K562 (cell line): ENCODE data around the gene UNC119. TPM values are rescaled to one million over a fixed set of nuclear protein-coding genes. Genes with fewer than 3 reads are reported as not detected.

Experiments used
- ARID4B ChIP-seq: sonication (generic); formaldehyde crosslinking; IDR thresholded peaks from 2 replicates; pipeline ENCODE4 v1.8.0; 2022; ENCODE audit warnings: mild to moderate bottlenecking, missing genetic modification reagents
- ARNT ChIP-seq, 2 experiments: fragments of 450-650 bp; IDR thresholded peaks; 2 replicates each; pipeline ENCODE4 v1.6.1; 2016; ENCODE audit warnings: mild to moderate bottlenecking in 1 of 2
- BRF2 ChIP-seq: IDR thresholded peaks from 3 replicates; pipeline ENCODE4 v1.6.1; 2011; ENCODE audit warnings: borderline replicate concordance, mild to moderate bottlenecking; ENCODE audit not compliant: insufficient read length, insufficient read depth
- C11orf30 ChIP-seq: fragments of 450-650 bp; IDR thresholded peaks from 2 replicates; pipeline ENCODE4 v1.6.1; 2016; ENCODE audit warnings: low read depth, mild to moderate bottlenecking
- GTF2B ChIP-seq: IDR thresholded peaks from 2 replicates; pipeline ENCODE4 v1.6.1; 2011; ENCODE audit not compliant: insufficient read length; ENCODE audit errors: extremely low read depth
- HIVEP1 ChIP-seq: fragments of 250-450 bp; sonication (Bioruptor Pico); IDR thresholded peaks from 2 replicates; pipeline ENCODE4 v1.4.0; 2020; ENCODE audit warnings: mild to moderate bottlenecking
- HMG20A ChIP-seq: fragments of 450-650 bp; formaldehyde crosslinking; conservative IDR thresholded peaks from 2 replicates; pipeline ENCODE4 v1.4.0; 2020; ENCODE audit warnings: mild to moderate bottlenecking, mixed read lengths
- JUNB ChIP-seq: fragments of 450-650 bp; formaldehyde crosslinking; conservative IDR thresholded peaks from 2 replicates; pipeline ENCODE4 v1.4.0; 2020; ENCODE audit warnings: mild to moderate bottlenecking
- PHTF2 ChIP-seq: fragments of 250-450 bp; sonication (Bioruptor Pico); IDR thresholded peaks from 2 replicates; pipeline ENCODE4 v1.5.0; 2021; ENCODE audit warnings: mild to moderate bottlenecking
- RBM15 ChIP-seq: fragments of 200-400 bp; formaldehyde crosslinking; IDR thresholded peaks from 2 replicates; pipeline ENCODE4 v1.6.1; 2018; ENCODE audit warnings: mild to moderate bottlenecking, low read length, moderate library complexity; ENCODE audit not compliant: insufficient read depth
- SMAD3 ChIP-seq: fragments of 450-650 bp; formaldehyde crosslinking; conservative IDR thresholded peaks from 2 replicates; pipeline ENCODE4 v1.4.0; 2020; ENCODE audit warnings: mild to moderate bottlenecking
- TEAD4 ChIP-seq, 2 experiments: sonication (generic) in 1 of 2; formaldehyde crosslinking in 1 of 2; IDR thresholded peaks; 2 replicates each; pipeline versions ENCODE4 v1.6.1 to v1.8.0; 2012 to 2022; ENCODE audit warnings: borderline replicate concordance in 1 of 2, inconsistent platforms in 1 of 2, low read length in 1 of 2, mild to moderate bottlenecking in 1 of 2, missing genetic modification reagents in 1 of 2
- ZNF436 ChIP-seq: fragments of 250-450, 450-650 bp; sonication (Bioruptor Pico); formaldehyde crosslinking; IDR thresholded peaks from 2 replicates; pipeline ENCODE4 v1.7.0; 2020; ENCODE audit warnings: mild to moderate bottlenecking
- ZNF75A ChIP-seq: fragments of 450-650 bp; formaldehyde crosslinking; IDR thresholded peaks from 2 replicates; pipeline ENCODE4 v1.4.0; 2020; ENCODE audit warnings: mild to moderate bottlenecking
- polyA plus RNA-seq, 8 experiments: library from polyadenylated mRNA; depleted of rRNA in 4 of 8; stranded (reverse) in 5 of 8; unstranded in 3 of 8; fragments of >200 nt; fragmentation: Nextera tagmentation in 2 of 8; fragmentation: Illumina TruSeq in 1 of 8; extraction: Ambion mirVana in 2 of 8; extraction: Trizol in 1 of 8; gene quantifications; 2 replicates each; pipeline versions ENCODE4 v1.2.1 to v1.2.3, GENCODE V29; 2011 to 2014; ENCODE audit warnings: inconsistent platforms in 1 of 8, missing spikeins in 1 of 8
- total RNA-seq, 7 experiments: library from RNA; depleted of rRNA in 6 of 7; stranded (reverse); fragments of >200 nt in 6 of 7; fragmentation: Illumina TruSeq in 2 of 7; extraction: Trizol in 2 of 7; gene quantifications; 2 replicates each; pipeline versions ENCODE4 v1.2.1 to v1.2.3, GENCODE V29; 2011 to 2021; ENCODE audit warnings: low replicate concordance in 1 of 7
- TF ChIP-seq, protein P1 (sequence below), 2 experiments: fragments of 150-350 bp in 1 of 2; IDR thresholded peaks; 2 replicates each; pipeline ENCODE4 v1.6.1; 2012 to 2016; ENCODE audit warnings: low read depth in 2 of 2, low read length in 2 of 2, mild to moderate bottlenecking in 1 of 2, moderate library complexity in 1 of 2
- TF ChIP-seq, protein P2 (sequence below): fragments of 450-650 bp; IDR thresholded peaks from 2 replicates; pipeline ENCODE4 v1.6.1; 2016; ENCODE audit warnings: missing biosample characterization, missing genetic modification characterization

UNC119 gene
- total and polyA plus RNA-seq, 9 of the 15 experiments (the other 6 are each of a cell fraction or from before 2014, with no cell fraction given) = 0.37 to 47.7 (median 16.3) TPM

- TF ChIP-seq ARID4B (peak; percentile 57; the same call in 1 of the 2 replicates), GTF2B (peak; percentile 29), ARNT (IDR thresholded peaks at IDR 0.05) (no peak), BRF2 (no peak), HMG20A (CRISPR knock-in tag) (no peak), ZNF436 (CRISPR knock-in tag) (no peak), JUNB (no peak), HIVEP1 (CRISPR knock-in tag) (no peak), SMAD3 (CRISPR knock-in tag) (no peak), PHTF2 (CRISPR knock-in tag) (no peak), C11orf30 (no peak), ZNF75A (no peak; the same call in 1 of the 2 replicates), RBM15 (no peak), TEAD4 (IDR thresholded peaks at IDR 0.05; ENCODE audit: low read length) (no peak; the same call in 1 of the 2 replicates), TEAD4 (CRISPR knock-in tag; IDR thresholded peaks at IDR 0.05; ENCODE audit: borderline replicate concordance) (no peak)
- TF ChIP-seq, protein P1, sequence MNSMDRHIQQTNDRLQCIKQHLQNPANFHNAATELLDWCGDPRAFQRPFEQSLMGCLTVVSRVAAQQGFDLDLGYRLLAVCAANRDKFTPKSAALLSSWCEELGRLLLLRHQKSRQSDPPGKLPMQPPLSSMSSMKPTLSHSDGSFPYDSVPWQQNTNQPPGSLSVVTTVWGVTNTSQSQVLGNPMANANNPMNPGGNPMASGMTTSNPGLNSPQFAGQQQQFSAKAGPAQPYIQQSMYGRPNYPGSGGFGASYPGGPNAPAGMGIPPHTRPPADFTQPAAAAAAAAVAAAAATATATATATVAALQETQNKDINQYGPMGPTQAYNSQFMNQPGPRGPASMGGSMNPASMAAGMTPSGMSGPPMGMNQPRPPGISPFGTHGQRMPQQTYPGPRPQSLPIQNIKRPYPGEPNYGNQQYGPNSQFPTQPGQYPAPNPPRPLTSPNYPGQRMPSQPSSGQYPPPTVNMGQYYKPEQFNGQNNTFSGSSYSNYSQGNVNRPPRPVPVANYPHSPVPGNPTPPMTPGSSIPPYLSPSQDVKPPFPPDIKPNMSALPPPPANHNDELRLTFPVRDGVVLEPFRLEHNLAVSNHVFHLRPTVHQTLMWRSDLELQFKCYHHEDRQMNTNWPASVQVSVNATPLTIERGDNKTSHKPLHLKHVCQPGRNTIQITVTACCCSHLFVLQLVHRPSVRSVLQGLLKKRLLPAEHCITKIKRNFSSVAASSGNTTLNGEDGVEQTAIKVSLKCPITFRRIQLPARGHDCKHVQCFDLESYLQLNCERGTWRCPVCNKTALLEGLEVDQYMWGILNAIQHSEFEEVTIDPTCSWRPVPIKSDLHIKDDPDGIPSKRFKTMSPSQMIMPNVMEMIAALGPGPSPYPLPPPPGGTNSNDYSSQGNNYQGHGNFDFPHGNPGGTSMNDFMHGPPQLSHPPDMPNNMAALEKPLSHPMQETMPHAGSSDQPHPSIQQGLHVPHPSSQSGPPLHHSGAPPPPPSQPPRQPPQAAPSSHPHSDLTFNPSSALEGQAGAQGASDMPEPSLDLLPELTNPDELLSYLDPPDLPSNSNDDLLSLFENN (IDR thresholded peaks at IDR 0.05; ENCODE audit: low read depth in 2 of 2, low read length in 2 of 2) = 0 out of 4 replicates have a peak, but pooled peaks of 1 of the 2 experiments have one; percentile 27
- TF ChIP-seq, protein P2, sequence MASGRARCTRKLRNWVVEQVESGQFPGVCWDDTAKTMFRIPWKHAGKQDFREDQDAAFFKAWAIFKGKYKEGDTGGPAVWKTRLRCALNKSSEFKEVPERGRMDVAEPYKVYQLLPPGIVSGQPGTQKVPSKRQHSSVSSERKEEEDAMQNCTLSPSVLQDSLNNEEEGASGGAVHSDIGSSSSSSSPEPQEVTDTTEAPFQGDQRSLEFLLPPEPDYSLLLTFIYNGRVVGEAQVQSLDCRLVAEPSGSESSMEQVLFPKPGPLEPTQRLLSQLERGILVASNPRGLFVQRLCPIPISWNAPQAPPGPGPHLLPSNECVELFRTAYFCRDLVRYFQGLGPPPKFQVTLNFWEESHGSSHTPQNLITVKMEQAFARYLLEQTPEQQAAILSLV (tag) = no peak
Measured at GRCh38 chr17:28576758-28577465, 24.5 kb upstream of the UNC119 start, which contains the start of gene ALDOC (continued).
